Raji (cell line): ENCODE results near the gene S100A3.

Source experiments
- POLR2A ChIP-seq: IDR thresholded peaks from 2 replicates; pipeline ENCODE4 v1.6.1; 2011; ENCODE audit warnings: low read depth, low read length, control low read depth; ENCODE audit not compliant: insufficient read depth

Gene S100A3

DNA sequence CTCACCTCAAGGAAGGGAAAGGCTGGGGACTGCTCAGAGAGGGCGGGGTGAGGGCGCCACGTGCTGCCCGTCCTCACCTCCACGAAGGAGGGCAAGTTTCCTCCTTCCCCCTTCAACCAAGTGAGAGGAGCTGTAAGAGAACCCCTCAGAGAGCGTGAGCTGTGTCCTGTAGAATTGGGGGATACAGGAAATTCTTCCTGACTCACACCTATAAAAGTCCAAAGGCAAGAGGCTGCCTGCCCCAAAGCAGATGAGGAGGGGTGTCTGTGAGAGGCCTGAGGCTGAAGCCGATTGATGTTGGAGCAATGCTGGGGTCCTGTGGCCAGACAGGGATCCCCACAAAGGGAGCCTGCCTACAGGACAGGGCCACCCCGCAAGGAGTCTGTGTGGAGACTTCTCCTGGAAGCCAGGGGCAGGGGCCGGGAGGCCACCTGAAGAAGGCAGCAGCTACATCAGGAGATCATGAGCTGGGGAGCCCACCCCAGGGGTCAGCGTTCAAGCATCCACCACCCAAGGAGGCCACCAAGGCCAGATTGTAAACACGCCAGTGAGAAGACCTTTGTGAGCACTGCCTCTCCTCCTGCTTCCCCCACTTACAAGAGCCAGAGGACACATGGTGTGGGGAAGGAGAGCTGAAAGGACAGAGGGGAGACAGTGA, 41.0 kb downstream of the S100A3 start:
- no peak for TF ChIP-seq POLR2A

- no peak for TF ChIP-seq POLR2A
These were observed 42.1 kb downstream of the S100A3 start for GRCh38 chr1:153506831-153507413.

DNA sequence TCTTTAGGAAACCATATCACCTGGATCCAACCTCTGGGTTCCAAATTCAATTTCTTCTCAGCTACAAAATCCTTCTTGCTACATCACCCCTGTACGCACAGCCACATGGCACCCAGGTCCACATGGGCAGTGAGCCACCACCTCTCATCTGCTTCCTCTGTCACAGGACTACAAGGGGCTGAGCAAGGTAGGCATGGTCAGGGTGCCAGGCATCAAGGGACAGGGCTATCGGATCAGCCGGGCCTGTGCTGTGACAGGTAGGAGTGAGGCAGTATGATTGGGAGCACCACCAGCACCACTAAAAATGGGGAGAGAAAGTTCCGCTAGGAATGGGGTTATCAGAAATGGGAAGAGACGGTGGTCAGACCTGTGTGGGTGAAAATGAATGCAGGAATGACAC, 42.7 kb downstream of the S100A3 start:
- TF ChIP-seq POLR2A = no peak

- TF ChIP-seq POLR2A = no peak
These were observed 43.5 kb downstream of the S100A3 start for GRCh38 chr1:153505576-153505975.

GRCh38 chr1:153503766-153504165, 45.3 kb downstream of the S100A3 start:
- TF ChIP-seq POLR2A = no peak

DNA sequence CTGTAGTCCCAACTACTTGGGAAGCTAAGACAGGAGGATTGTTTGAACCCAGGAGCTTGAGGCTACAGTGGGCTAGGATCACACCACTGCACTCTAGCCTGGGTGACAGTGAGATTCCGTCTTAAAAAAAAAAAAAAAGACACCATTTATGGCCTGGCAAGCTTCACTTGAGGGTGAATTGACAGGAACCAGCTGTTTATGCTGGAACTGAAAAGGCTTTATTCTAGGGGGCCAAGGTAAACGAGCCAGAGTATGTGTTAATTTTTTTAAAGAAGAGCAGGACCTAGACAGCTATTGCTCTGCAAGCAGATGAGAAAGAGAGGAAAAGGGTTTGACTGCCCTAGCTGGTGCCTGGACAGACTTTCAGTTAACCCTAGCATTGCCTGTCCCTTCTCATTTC, 50.3 kb downstream of the S100A3 start:
- TF ChIP-seq POLR2A = no peak
